NCI-H69 (cell line): ENCODE results near the gene LAMA3.

ENCODE experiments used
- DNase-seq: peaks from one replicate; lab custom pipeline; 2025; lab: John Stamatoyannopoulos, UW

The LAMA3 gene

GRCh38 chr18:23903971-23904370 is 214.7 kb downstream of the LAMA3 start:
- no peak for DNase-seq

- no peak for DNase-seq
These were observed 217.4 kb downstream of the LAMA3 start for GRCh38 chr18:23906658-23907057.

GRCh38 chr18:23908827-23909226 is 219.6 kb downstream of the LAMA3 start:
- DNase-seq: no peak

- DNase-seq: no peak
These were observed 220.8 kb downstream of the LAMA3 start for GRCh38 chr18:23910032-23910431.

- no peak for DNase-seq
These were observed 223.1 kb downstream of the LAMA3 start for GRCh38 chr18:23912356-23912755.

GRCh38 chr18:23916338-23916737 is 227.1 kb downstream of the LAMA3 start:
- DNase-seq: no peak

GRCh38 chr18:23918395-23919032 is 229.3 kb downstream of the LAMA3 start:
- DNase-seq: peak; percentile 92

GRCh38 chr18:23920054-23920453 is 230.8 kb downstream of the LAMA3 start:
- DNase-seq: no peak

- no peak for DNase-seq
These were observed 232.5 kb downstream of the LAMA3 start for GRCh38 chr18:23921716-23922285.

- DNase-seq: no peak
These were observed 233.7 kb downstream of the LAMA3 start for GRCh38 chr18:23922939-23923338.

- DNase-seq: no peak
These were observed 235.6 kb downstream of the LAMA3 start for GRCh38 chr18:23924813-23925212.

GRCh38 chr18:23926571-23926970 is 237.3 kb downstream of the LAMA3 start:
- DNase-seq: peak; percentile 98

GRCh38 chr18:23927821-23928746 is 238.8 kb downstream of the LAMA3 start:
- peak; percentile 83 for DNase-seq

- no peak for DNase-seq
These were observed 240.2 kb downstream of the LAMA3 start for GRCh38 chr18:23929362-23929930.

- no peak for DNase-seq
These were observed 240.7 kb downstream of the LAMA3 start for GRCh38 chr18:23930002-23930401.

- no peak for DNase-seq
These were observed 243.3 kb downstream of the LAMA3 start for GRCh38 chr18:23932385-23933067.

- no peak for DNase-seq
These were observed 244.2 kb downstream of the LAMA3 start for GRCh38 chr18:23933407-23933806.

GRCh38 chr18:23934252-23934651 is 245.0 kb downstream of the LAMA3 start:
- no peak for DNase-seq

- DNase-seq: no peak
These were observed 245.6 kb downstream of the LAMA3 start for GRCh38 chr18:23934863-23935262.

- no peak for DNase-seq
These were observed 246.6 kb downstream of the LAMA3 start for GRCh38 chr18:23935804-23936203.

GRCh38 chr18:23936381-23936958 is 247.2 kb downstream of the LAMA3 start:
- no peak for DNase-seq
